Measurements from ENCODE around the gene DUOX1. TPM values are rescaled to one million over a fixed set of nuclear protein-coding genes. Genes with fewer than 3 reads are reported as not detected.

DUOX1 gene
- total and polyA plus RNA-seq, 2 of the 13 experiments (the other 11 are each of a cell fraction or from before 2014, with no cell fraction given), result 0.03 TPM; not detected in 1

- TF ChIP-seq EP300 (IDR thresholded peaks at IDR 0.05; ENCODE audit: low read depth in 2 of 2, low read length in 2 of 2), result no peak
- TF ChIP-seq EP300 (CRISPR knock-in tag; IDR thresholded peaks at IDR 0.05; ENCODE audit: borderline replicate concordance), result 0 out of 2 replicates have a peak, but pooled peaks have one; percentile 9
- TF ChIP-seq RAD21 (CRISPR knock-in tag; IDR thresholded peaks at IDR 0.05), result peak; percentile 60
- no peak for TF ChIP-seq ZNF281 (CRISPR knock-in tag; IDR thresholded peaks at IDR 0.05; ENCODE audit: borderline replicate concordance)
- no peak for TF ChIP-seq CENPBD1 (CRISPR knock-in tag; IDR thresholded peaks at IDR 0.05; ENCODE audit: borderline replicate concordance, low read depth)
- TF ChIP-seq RXRB (CRISPR knock-in tag; IDR thresholded peaks at IDR 0.05; ENCODE audit: borderline replicate concordance), result no peak
- TF ChIP-seq ZNF547 (CRISPR knock-in tag; IDR thresholded peaks at IDR 0.05), result no peak
- no peak for TF ChIP-seq PCBP1 (IDR thresholded peaks at IDR 0.05; ENCODE audit: borderline replicate concordance, low read depth, low read length)
- no peak for TF ChIP-seq PRDM15 (CRISPR knock-in tag; IDR thresholded peaks at IDR 0.05)
- TF ChIP-seq FOXC1 (CRISPR knock-in tag; IDR thresholded peaks at IDR 0.05; ENCODE audit: borderline replicate concordance), result no peak
- no peak for TF ChIP-seq BORCS8-MEF2B (CRISPR knock-in tag; IDR thresholded peaks at IDR 0.05)
- TF ChIP-seq ARNT (IDR thresholded peaks at IDR 0.05), result no peak
- peak; percentile 69 for TF ChIP-seq SMC3 (IDR thresholded peaks at IDR 0.05; ENCODE audit: low read length)
- TF ChIP-seq ZNF556 (CRISPR knock-in tag; IDR thresholded peaks at IDR 0.05; ENCODE audit: borderline replicate concordance), result no peak
- no peak for TF ChIP-seq USF2 (IDR thresholded peaks at IDR 0.05; ENCODE audit: low read depth, low read length)
- TF ChIP-seq USF2 (CRISPR knock-in tag; IDR thresholded peaks at IDR 0.05; ENCODE audit: borderline replicate concordance), result no peak
- peak; percentile 28; the same call in 1 of the 2 replicates for TF ChIP-seq TARDBP (CRISPR knock-in tag; IDR thresholded peaks at IDR 0.05)
- no peak for TF ChIP-seq HDAC1 (CRISPR knock-in tag; IDR thresholded peaks at IDR 0.05)
- no peak for TF ChIP-seq CBX2 (IDR thresholded peaks at IDR 0.05; ENCODE audit: low read depth, low read length)
- no peak for TF ChIP-seq CBX2 (CRISPR knock-in tag; IDR thresholded peaks at IDR 0.05; ENCODE audit: low read depth)
- TF ChIP-seq MTA3 (CRISPR knock-in tag; IDR thresholded peaks at IDR 0.05), result no peak
- no peak for TF ChIP-seq SIN3A (IDR thresholded peaks at IDR 0.05; ENCODE audit: borderline replicate concordance, low read depth, low read length)
Observed at GRCh38 chr15:45179221-45179985, 49.6 kb downstream of the DUOX1 start (continued).
